ENCODE data around the gene MACROD2.

The MACROD2 gene

DNA sequence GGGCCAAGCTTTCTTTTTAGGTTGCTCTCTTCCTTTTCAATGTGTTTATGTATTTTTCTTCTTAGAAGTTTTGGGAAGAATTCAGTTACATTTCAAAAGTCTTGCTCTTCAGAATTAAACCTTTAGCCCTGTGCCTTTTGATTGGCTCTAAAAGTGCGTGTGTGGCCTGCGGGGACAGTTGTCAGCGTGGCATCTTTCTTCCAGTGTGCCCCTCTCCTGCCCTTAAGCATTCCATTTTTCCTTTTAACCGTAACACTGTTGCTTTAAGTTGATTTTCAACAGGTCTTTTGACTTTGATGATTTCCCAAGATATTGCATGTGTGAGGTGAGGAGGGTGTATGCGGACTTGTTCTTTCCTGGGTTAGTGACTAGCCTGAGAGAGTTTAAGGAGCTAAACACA lies 1341.2 kb downstream of the MACROD2 start:
- no peaks in the 10 kb centered on the region for H3K9me3 ChIP-seq (ENCODE audit: control insufficient read depth in 2 of 2, low read length in 2 of 2)
- H3K27ac ChIP-seq (ENCODE audit: low read length) = no peak overlapping the region

DNA sequence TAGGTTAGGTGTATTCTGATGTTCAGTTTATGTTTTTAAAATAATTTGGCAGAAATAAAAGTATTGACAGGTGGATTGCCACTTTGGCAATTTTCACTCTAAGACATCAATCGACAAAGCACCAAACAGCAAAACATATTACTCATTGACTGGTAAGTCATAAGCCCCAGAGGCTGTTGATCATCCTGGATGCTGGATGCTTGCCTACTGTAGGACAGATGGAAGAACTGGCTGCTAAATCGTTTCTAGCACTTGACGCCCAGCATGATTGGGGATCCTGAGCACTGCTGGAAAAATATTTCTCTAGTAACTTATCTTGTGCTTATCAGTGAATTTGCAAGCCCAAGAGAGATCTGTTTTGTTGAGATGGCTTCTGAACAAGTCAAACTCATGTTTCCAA lies 1343.9 kb downstream of the MACROD2 start:
- Histone ChIP-seq H3K27me3 (ENCODE audit: control insufficient read depth in 1 of 2, insufficient read depth in 2 of 2, low read length in 2 of 2) (no peaks in the 10 kb centered on the region), H3K4me3 (ENCODE audit: low read length in 2 of 2) (no peak overlapping the region), H3K9me3 (ENCODE audit: control insufficient read depth in 2 of 2, low read length in 2 of 2) (no peaks in the 10 kb centered on the region)

More for the DNA sequence above, 1341.2 kb downstream of the MACROD2 start:
- H3K36me3 ChIP-seq (ENCODE audit: control insufficient read depth in 2 of 2, insufficient read depth in 2 of 2, low read length in 2 of 2) = no peaks in the 10 kb centered on the region
- H3K4me1 ChIP-seq (ENCODE audit: control insufficient read depth, insufficient read depth, low read length) = peaks cover 3% of the 10 kb centered on the region
- no peak overlapping the region for H3K9ac ChIP-seq (ENCODE audit: low read length in 2 of 2)
- no peaks in the 10 kb centered on the region for H3K27me3 ChIP-seq (ENCODE audit: control insufficient read depth in 1 of 2, insufficient read depth in 2 of 2, low read length in 2 of 2)
- H3K4me3 ChIP-seq (ENCODE audit: low read length in 2 of 2) = no peak overlapping the region

DNA sequence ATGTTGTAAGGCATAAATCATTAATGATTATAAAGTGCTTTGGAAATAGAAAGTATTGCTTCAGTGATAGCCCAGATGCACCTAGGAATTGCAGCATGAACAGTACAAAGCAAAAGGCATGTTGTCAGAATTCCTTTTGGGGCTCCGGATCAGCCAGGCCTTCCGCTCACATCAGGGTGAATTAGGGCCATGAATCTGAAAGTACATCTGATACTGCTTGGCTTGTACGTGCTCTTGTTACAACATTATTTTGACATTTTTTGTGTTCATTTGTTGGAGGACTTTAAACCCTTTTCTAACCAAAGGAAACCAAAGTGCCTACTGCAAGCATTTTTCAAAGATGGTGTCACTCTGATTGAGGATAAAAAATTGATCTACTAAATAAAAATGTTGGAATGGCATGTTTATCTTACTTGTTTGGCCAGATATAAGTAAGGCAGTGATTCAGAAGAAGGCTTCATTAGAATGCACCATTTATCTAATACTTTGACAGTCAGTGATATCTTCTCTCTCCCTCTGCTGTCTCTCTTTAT lies 1347.7 kb downstream of the MACROD2 start:
- no peak overlapping the region for H3K27ac ChIP-seq (ENCODE audit: low read length)
- H3K27me3 ChIP-seq (ENCODE audit: control insufficient read depth in 1 of 2, insufficient read depth in 2 of 2, low read length in 2 of 2) = no peaks in the 10 kb centered on the region
- H3K36me3 ChIP-seq (ENCODE audit: control insufficient read depth in 2 of 2, insufficient read depth in 2 of 2, low read length in 2 of 2) = no peaks in the 10 kb centered on the region
- H3K9me3 ChIP-seq (ENCODE audit: control insufficient read depth in 2 of 2, low read length in 2 of 2) = no peaks in the 10 kb centered on the region
- H3K4me1 ChIP-seq (ENCODE audit: control insufficient read depth, insufficient read depth, low read length) = peaks cover 3% of the 10 kb centered on the region
- no peak overlapping the region for H3K9ac ChIP-seq (ENCODE audit: low read length in 2 of 2)
- no peak overlapping the region for H3K4me3 ChIP-seq (ENCODE audit: low read length in 2 of 2)

More for the DNA sequence above, 1343.9 kb downstream of the MACROD2 start:
- Histone ChIP-seq H3K4me1 (ENCODE audit: control insufficient read depth, insufficient read depth, low read length) (peaks cover 3% of the 10 kb centered on the region), H3K9ac (ENCODE audit: low read length in 2 of 2) (no peak overlapping the region), H3K36me3 (ENCODE audit: control insufficient read depth in 2 of 2, insufficient read depth in 2 of 2, low read length in 2 of 2) (no peaks in the 10 kb centered on the region), H3K27ac (ENCODE audit: low read length) (no peak overlapping the region)

DNA sequence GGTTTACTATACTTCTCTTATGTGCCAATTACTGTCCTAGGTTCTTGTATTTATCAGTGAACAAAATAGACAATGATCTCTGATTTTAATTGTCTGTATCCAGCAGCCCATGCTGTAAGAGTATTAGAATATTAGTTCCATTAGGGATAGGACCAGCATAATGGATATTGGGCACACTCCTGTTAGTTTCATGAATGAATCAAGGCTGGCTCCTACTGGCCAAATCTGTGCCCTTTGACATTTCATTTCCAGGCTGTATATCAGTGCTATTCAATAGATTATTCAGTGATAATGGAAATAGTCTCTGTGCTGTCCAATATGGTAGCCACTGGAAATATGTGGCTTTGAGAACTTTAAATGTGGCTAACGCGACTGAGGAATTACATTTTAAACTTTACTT lies 1350.0 kb downstream of the MACROD2 start:
- Histone ChIP-seq H3K9me3 (ENCODE audit: control insufficient read depth in 2 of 2, low read length in 2 of 2) (no peaks in the 10 kb centered on the region), H3K27me3 (ENCODE audit: control insufficient read depth in 1 of 2, insufficient read depth in 2 of 2, low read length in 2 of 2) (no peaks in the 10 kb centered on the region), H3K27ac (ENCODE audit: low read length) (no peak overlapping the region), H3K9ac (ENCODE audit: low read length in 2 of 2) (no peak overlapping the region), H3K4me1 (ENCODE audit: control insufficient read depth, insufficient read depth, low read length) (no peaks in the 10 kb centered on the region), H3K4me3 (ENCODE audit: low read length in 2 of 2) (no peak overlapping the region), H3K36me3 (ENCODE audit: control insufficient read depth in 2 of 2, insufficient read depth in 2 of 2, low read length in 2 of 2) (no peaks in the 10 kb centered on the region)

DNA sequence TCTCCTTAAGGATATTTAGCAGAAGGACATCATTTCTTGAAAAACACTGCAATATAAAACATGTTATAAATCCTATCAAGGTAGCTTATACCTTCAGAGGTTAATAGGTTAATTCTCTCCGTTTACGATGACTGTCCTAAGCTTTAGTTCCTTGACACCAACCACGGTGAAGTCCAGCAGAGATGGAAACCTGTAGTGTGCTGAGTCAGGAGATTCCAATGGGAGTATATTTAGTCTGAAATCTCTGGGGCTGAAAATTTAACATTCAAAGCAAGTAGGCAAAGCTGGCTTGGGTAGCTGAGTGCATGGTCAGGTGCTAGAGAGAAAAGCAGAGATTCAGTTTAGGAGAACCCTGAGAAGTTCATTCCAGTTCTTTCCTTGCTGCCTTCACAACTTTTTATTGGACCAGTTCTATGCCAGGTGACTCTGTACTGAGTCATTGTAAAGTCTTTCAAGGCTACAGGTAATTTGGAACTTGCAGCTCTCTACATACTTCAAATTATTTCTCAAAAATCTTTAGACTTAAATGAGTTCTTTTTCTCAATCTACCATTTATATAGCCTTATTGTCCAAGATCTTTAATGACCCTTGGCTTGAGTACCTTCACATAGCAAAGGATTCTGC lies 1351.5 kb downstream of the MACROD2 start:
- Histone ChIP-seq H3K4me3 (ENCODE audit: low read length in 2 of 2) (no peak overlapping the region), H3K27me3 (ENCODE audit: control insufficient read depth in 1 of 2, insufficient read depth in 2 of 2, low read length in 2 of 2) (no peaks in the 10 kb centered on the region), H3K9me3 (ENCODE audit: control insufficient read depth in 2 of 2, low read length in 2 of 2) (no peaks in the 10 kb centered on the region), H3K9ac (ENCODE audit: low read length in 2 of 2) (no peak overlapping the region), H3K4me1 (ENCODE audit: control insufficient read depth, insufficient read depth, low read length) (no peaks in the 10 kb centered on the region), H3K36me3 (ENCODE audit: control insufficient read depth in 2 of 2, insufficient read depth in 2 of 2, low read length in 2 of 2) (no peaks in the 10 kb centered on the region), H3K27ac (ENCODE audit: low read length) (no peak overlapping the region)

DNA sequence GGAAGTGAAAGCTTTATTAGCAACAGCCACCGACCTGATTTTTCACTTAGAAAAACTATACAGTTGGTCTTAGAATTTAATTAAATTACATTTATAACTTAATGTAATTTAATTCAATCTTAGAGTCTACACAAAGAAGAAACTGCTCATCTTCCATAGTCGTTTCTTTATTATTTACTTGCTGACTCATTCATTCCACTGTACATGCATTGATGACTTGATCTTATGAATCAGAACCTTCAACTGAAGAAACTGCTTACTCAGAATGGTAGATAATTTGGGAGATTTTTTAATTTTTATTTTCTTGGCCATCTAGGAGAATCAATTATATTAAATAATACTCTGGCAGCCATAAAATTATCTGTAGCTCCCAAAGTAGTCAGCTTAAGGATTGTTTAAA lies 1363.7 kb downstream of the MACROD2 start:
- H3K9ac ChIP-seq (ENCODE audit: low read length in 2 of 2) = no peak overlapping the region
- no peaks in the 10 kb centered on the region for H3K9me3 ChIP-seq (ENCODE audit: control insufficient read depth in 2 of 2, low read length in 2 of 2)
- no peaks in the 10 kb centered on the region for H3K27me3 ChIP-seq (ENCODE audit: control insufficient read depth in 1 of 2, insufficient read depth in 2 of 2, low read length in 2 of 2)

DNA sequence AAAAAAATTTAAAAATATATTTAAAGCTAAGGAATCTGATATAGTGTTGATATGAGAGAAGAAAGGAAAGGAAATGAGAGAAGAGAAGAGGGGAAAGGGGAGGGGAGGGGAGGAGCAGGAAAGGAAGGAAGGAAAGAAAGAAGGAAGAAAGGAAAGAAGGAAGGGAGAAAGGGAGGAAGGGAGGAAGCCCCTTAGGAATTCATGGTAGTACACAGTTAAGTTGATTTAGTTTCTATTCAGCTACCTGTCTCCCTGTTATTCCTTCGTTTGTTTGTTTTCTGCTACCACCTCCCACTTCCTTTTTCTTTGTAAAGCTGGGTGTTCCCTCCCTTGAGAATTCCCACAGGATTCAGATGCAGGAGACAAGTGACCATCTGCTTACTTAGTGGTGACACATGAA lies 1367.5 kb downstream of the MACROD2 start:
- H3K4me1 ChIP-seq (ENCODE audit: control insufficient read depth, insufficient read depth, low read length) = no peaks in the 10 kb centered on the region
- H3K4me3 ChIP-seq (ENCODE audit: low read length in 2 of 2) = no peak overlapping the region
- H3K27me3 ChIP-seq (ENCODE audit: control insufficient read depth in 1 of 2, insufficient read depth in 2 of 2, low read length in 2 of 2) = no peaks in the 10 kb centered on the region
- H3K36me3 ChIP-seq (ENCODE audit: control insufficient read depth in 2 of 2, insufficient read depth in 2 of 2, low read length in 2 of 2) = no peaks in the 10 kb centered on the region
- H3K27ac ChIP-seq (ENCODE audit: low read length) = no peak overlapping the region
- no peaks in the 10 kb centered on the region for H3K9me3 ChIP-seq (ENCODE audit: control insufficient read depth in 2 of 2, low read length in 2 of 2)
- no peak overlapping the region for H3K9ac ChIP-seq (ENCODE audit: low read length in 2 of 2)

More for the DNA sequence above, 1363.7 kb downstream of the MACROD2 start:
- no peaks in the 10 kb centered on the region for H3K36me3 ChIP-seq (ENCODE audit: control insufficient read depth in 2 of 2, insufficient read depth in 2 of 2, low read length in 2 of 2)
- no peaks in the 10 kb centered on the region for H3K4me1 ChIP-seq (ENCODE audit: control insufficient read depth, insufficient read depth, low read length)
- H3K4me3 ChIP-seq (ENCODE audit: low read length in 2 of 2) = no peak overlapping the region
- H3K27ac ChIP-seq (ENCODE audit: low read length) = no peak overlapping the region

DNA sequence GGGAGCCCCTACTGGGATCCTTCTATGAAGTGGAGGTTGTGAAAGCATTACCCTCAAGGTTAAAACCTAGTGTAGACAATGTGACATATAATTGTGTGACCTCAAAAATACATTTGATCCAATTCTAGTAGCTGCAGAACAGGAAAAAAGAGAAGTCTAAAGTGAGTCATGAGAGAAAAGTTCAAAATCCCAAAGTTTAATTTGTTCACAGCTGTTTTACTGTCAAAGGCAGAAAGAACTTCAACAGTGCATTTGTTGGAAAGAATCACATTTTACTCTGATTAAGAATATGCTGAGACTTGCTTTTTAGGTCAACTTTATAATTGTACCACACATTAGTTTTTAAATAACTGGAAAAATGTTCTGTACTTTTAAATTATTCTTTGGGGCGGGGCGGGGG lies 1369.5 kb downstream of the MACROD2 start:
- no peaks in the 10 kb centered on the region for H3K27me3 ChIP-seq (ENCODE audit: control insufficient read depth in 1 of 2, insufficient read depth in 2 of 2, low read length in 2 of 2)
- no peaks in the 10 kb centered on the region for H3K4me1 ChIP-seq (ENCODE audit: control insufficient read depth, insufficient read depth, low read length)
- H3K4me3 ChIP-seq (ENCODE audit: low read length in 2 of 2) = no peak overlapping the region
- no peak overlapping the region for H3K27ac ChIP-seq (ENCODE audit: low read length)
- H3K9ac ChIP-seq (ENCODE audit: low read length in 2 of 2) = no peak overlapping the region
- H3K36me3 ChIP-seq (ENCODE audit: control insufficient read depth in 2 of 2, insufficient read depth in 2 of 2, low read length in 2 of 2) = no peaks in the 10 kb centered on the region
- H3K9me3 ChIP-seq (ENCODE audit: control insufficient read depth in 2 of 2, low read length in 2 of 2) = no peaks in the 10 kb centered on the region

DNA sequence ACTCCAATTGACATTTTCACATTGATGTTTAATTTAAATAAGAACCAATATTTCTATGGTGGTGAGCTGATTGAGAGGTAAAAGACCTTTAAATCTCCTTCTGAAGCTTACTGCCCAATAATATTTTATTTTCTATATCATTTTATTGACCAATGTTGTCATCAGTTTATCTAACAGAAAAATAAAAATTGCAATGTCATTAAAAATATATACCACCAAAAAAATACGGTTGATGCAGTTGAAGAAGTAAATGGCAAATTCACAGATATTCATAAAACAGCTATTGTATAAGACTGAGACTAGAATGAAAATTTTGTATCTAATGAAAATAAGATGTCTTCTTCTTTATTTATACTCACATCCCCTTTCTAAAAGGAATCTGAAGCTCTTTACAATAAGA lies 1375.1 kb downstream of the MACROD2 start:
- no peak overlapping the region for H3K9ac ChIP-seq (ENCODE audit: low read length in 2 of 2)
- H3K27me3 ChIP-seq (ENCODE audit: control insufficient read depth in 1 of 2, insufficient read depth in 2 of 2, low read length in 2 of 2) = no peaks in the 10 kb centered on the region
- no peak overlapping the region for H3K27ac ChIP-seq (ENCODE audit: low read length)
- no peaks in the 10 kb centered on the region for H3K36me3 ChIP-seq (ENCODE audit: control insufficient read depth in 2 of 2, insufficient read depth in 2 of 2, low read length in 2 of 2)
- no peaks in the 10 kb centered on the region for H3K9me3 ChIP-seq (ENCODE audit: control insufficient read depth in 2 of 2, low read length in 2 of 2)
- no peaks in the 10 kb centered on the region for H3K4me1 ChIP-seq (ENCODE audit: control insufficient read depth, insufficient read depth, low read length)
- no peak overlapping the region for H3K4me3 ChIP-seq (ENCODE audit: low read length in 2 of 2)

DNA sequence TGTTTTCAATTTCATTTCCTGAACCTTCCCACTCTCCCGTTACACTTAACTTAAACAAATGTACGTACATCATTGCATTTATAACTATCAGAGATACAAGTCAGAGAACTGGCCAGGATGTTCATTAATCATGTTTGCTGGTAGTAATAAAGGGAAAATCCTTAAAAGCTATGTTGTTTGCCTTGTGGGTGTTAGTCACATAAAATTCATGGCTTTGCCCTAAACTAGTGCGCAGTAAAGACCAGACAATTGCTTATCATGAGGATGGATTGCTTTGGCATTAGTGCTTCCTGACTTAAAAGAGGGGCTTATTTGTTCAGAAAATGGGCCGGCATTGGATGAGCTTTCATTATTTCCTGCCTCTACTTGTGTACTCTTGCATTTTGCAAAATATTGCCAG lies 1379.4 kb downstream of the MACROD2 start:
- Histone ChIP-seq H3K27ac (ENCODE audit: low read length) (no peak overlapping the region), H3K27me3 (ENCODE audit: control insufficient read depth in 1 of 2, insufficient read depth in 2 of 2, low read length in 2 of 2) (no peaks in the 10 kb centered on the region), H3K9me3 (ENCODE audit: control insufficient read depth in 2 of 2, low read length in 2 of 2) (no peaks in the 10 kb centered on the region), H3K4me1 (ENCODE audit: control insufficient read depth, insufficient read depth, low read length) (no peaks in the 10 kb centered on the region), H3K36me3 (ENCODE audit: control insufficient read depth in 2 of 2, insufficient read depth in 2 of 2, low read length in 2 of 2) (no peaks in the 10 kb centered on the region), H3K4me3 (ENCODE audit: low read length in 2 of 2) (no peak overlapping the region), H3K9ac (ENCODE audit: low read length in 2 of 2) (no peak overlapping the region)

DNA sequence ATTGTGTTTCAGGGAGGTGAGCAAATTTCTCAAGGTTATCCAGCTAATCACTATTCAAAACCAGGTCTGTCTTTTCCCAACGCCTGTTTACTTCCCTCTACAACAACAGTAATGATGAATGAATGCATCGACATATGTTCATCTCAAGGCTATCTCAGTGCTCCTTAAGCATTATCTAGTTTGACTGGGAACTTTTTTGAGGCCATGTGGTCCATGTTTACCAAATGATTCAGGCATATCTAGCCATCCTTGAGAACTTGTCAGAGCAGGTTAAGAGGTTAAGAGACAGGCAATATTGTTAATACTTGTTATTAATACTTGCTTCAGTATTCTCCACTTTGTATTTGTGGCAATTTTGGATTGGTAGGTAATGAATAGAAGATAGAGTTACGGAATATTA lies 1380.5 kb downstream of the MACROD2 start:
- Histone ChIP-seq H3K27ac (ENCODE audit: low read length) (no peak overlapping the region), H3K9ac (ENCODE audit: low read length in 2 of 2) (no peak overlapping the region), H3K36me3 (ENCODE audit: control insufficient read depth in 2 of 2, insufficient read depth in 2 of 2, low read length in 2 of 2) (no peaks in the 10 kb centered on the region), H3K27me3 (ENCODE audit: control insufficient read depth in 1 of 2, insufficient read depth in 2 of 2, low read length in 2 of 2) (no peaks in the 10 kb centered on the region), H3K9me3 (ENCODE audit: control insufficient read depth in 2 of 2, low read length in 2 of 2) (no peaks in the 10 kb centered on the region), H3K4me3 (ENCODE audit: low read length in 2 of 2) (no peak overlapping the region), H3K4me1 (ENCODE audit: control insufficient read depth, insufficient read depth, low read length) (no peaks in the 10 kb centered on the region)
